HepG2 (cell line): ENCODE measurements around the gene NOB1. TPM values are rescaled to one million over a fixed set of nuclear protein-coding genes. Genes with fewer than 3 reads are reported as not detected.

Experiments
- AKNA ChIP-seq: sonication (generic); formaldehyde crosslinking; IDR thresholded peaks from 2 replicates; pipeline ENCODE4 v1.4.0; 2020; ENCODE audit warnings: missing genetic modification reagents, borderline replicate concordance
- CBX5 ChIP-seq: sonication (generic); formaldehyde crosslinking; IDR thresholded peaks from 2 replicates; pipeline ENCODE4 v1.4.0; 2020; ENCODE audit warnings: missing genetic modification reagents, borderline replicate concordance
- EED ChIP-seq: sonication (generic); formaldehyde crosslinking; IDR thresholded peaks from 2 replicates; pipeline ENCODE4 v1.5.0; 2020; ENCODE audit warnings: mild to moderate bottlenecking, missing genetic modification reagents
- HINFP ChIP-seq: sonication (generic); formaldehyde crosslinking; IDR thresholded peaks from 2 replicates; pipeline ENCODE4 v1.4.0; 2020; ENCODE audit warnings: low read depth, mild to moderate bottlenecking, missing genetic modification reagents
- MAX ChIP-seq: IDR thresholded peaks from 2 replicates; pipeline ENCODE4 v1.6.1; 2012; ENCODE audit warnings: inconsistent platforms
- MEIS2 ChIP-seq: sonication (generic); formaldehyde crosslinking; IDR thresholded peaks from 2 replicates; pipeline ENCODE4 v1.9.0; 2021; ENCODE audit warnings: mild to moderate bottlenecking, missing genetic modification reagents
- MIER3 ChIP-seq: IDR thresholded peaks from 2 replicates; pipeline ENCODE4 v1.6.1; 2016; ENCODE audit warnings: missing compliant biosample characterization, borderline replicate concordance
- MIXL1 ChIP-seq: IDR thresholded peaks from 2 replicates; pipeline ENCODE4 v1.6.1; 2016
- POLR2G ChIP-seq: fragments of 200-400 bp; formaldehyde crosslinking; IDR thresholded peaks from 2 replicates; pipeline ENCODE4 v1.6.1; 2018; ENCODE audit warnings: mild to moderate bottlenecking, low read depth, low read length, moderate library complexity
- RARG ChIP-seq: sonication (generic); formaldehyde crosslinking; IDR thresholded peaks from 2 replicates; pipeline ENCODE4 v1.4.0; 2020; ENCODE audit warnings: low read depth, mild to moderate bottlenecking, missing genetic modification reagents
- SP5 ChIP-seq: IDR thresholded peaks from 2 replicates; pipeline ENCODE4 v1.6.1; 2016; ENCODE audit warnings: low read depth, borderline replicate concordance
- TEF ChIP-seq: sonication (generic); formaldehyde crosslinking; IDR thresholded peaks from 2 replicates; pipeline ENCODE4 v1.5.0; 2020; ENCODE audit warnings: missing genetic modification reagents
- TP53 ChIP-seq: sonication (generic); formaldehyde crosslinking; conservative IDR thresholded peaks from 2 replicates; pipeline ENCODE4 v1.4.0; 2020; ENCODE audit warnings: missing genetic modification reagents
- ZBTB33 ChIP-seq: sonication (generic); formaldehyde crosslinking; IDR thresholded peaks from 2 replicates; pipeline ENCODE4 v1.4.0; 2020; ENCODE audit warnings: missing genetic modification reagents
- ZC3H13 ChIP-seq: sonication (generic); formaldehyde crosslinking; IDR thresholded peaks from 2 replicates; pipeline ENCODE4 v1.8.1; 2023; ENCODE audit warnings: mild to moderate bottlenecking, missing genetic modification reagents, moderate library complexity
- ZFP36L1 ChIP-seq: sonication (generic); formaldehyde crosslinking; IDR thresholded peaks from 2 replicates; pipeline ENCODE4 v1.8.0; 2022; ENCODE audit warnings: mild to moderate bottlenecking, missing genetic modification reagents, moderate library complexity
- ZNF513 ChIP-seq: sonication (generic); formaldehyde crosslinking; conservative IDR thresholded peaks from 2 replicates; pipeline ENCODE4 v1.5.0; 2020; ENCODE audit warnings: missing genetic modification reagents
- ZNF543 ChIP-seq: sonication (generic); formaldehyde crosslinking; IDR thresholded peaks from 2 replicates; pipeline ENCODE4 v1.4.0; 2020; ENCODE audit warnings: mild to moderate bottlenecking, missing genetic modification reagents
- ZNF549 ChIP-seq: sonication (generic); formaldehyde crosslinking; IDR thresholded peaks from 2 replicates; pipeline ENCODE4 v1.5.0; 2020; ENCODE audit warnings: missing genetic modification reagents
- polyA plus RNA-seq, 8 experiments: library from polyadenylated mRNA; depleted of rRNA in 3 of 8; stranded (reverse) in 7 of 8; unstranded in 1 of 8; fragments of >200 nt; fragmentation: Illumina TruSeq in 4 of 8; extraction: Trizol in 4 of 8; gene quantifications; 2 replicates each; pipeline versions ENCODE4 v1.2.1 to v1.2.3, GENCODE V29; 2011 to 2016; ENCODE audit warnings: low read depth in 4 of 8, missing spikeins in 1 of 8, mixed read lengths in 1 of 8; ENCODE audit not compliant: insufficient read depth in 1 of 8
- total RNA-seq, 5 experiments: library from RNA; depleted of rRNA; stranded (reverse); fragments of >200 nt; fragmentation: Illumina TruSeq; extraction: Trizol; gene quantifications; 2 replicates each; pipeline ENCODE4 v1.2.3, GENCODE V29; 2016; ENCODE audit warnings: low read depth in 1 of 5

Gene NOB1
- total and polyA plus RNA-seq, 2 of the 13 experiments (the other 11 are each of a cell fraction or from before 2014, with no cell fraction given), result 47.1 to 162 TPM

GRCh38 chr16:69762814-69763598 lies 8.3 kb upstream of the NOB1 start (continued):
- TF ChIP-seq TEF (CRISPR knock-in tag) (0 out of 2 replicates have a peak, but pooled peaks have one; percentile 16), POLR2G (no peak), AKNA (CRISPR knock-in tag) (peak; percentile 24; the same call in 1 of the 2 replicates), ZBTB33 (CRISPR knock-in tag) (no peak), ZFP36L1 (CRISPR knock-in tag) (no peak), ZC3H13 (CRISPR knock-in tag) (no peak), MIER3 (no peak; the same call in 1 of the 2 replicates), ZNF549 (peak; percentile 35; the same call in 1 of the 2 replicates), MEIS2 (CRISPR knock-in tag) (no peak), RARG (no peak), ZNF513 (CRISPR knock-in tag) (no peak), EED (no peak), ZNF543 (CRISPR knock-in tag) (no peak), TP53 (CRISPR knock-in tag) (no peak), CBX5 (CRISPR knock-in tag) (no peak), SP5 (no peak), HINFP (CRISPR knock-in tag) (no peak), MAX (no peak), MIXL1 (CRISPR knock-in tag) (0 out of 2 replicates have a peak, but pooled peaks have one; percentile 14)
